ENCODE results near the gene SGCD. TPM values are rescaled to one million over a fixed set of nuclear protein-coding genes. Genes with fewer than 3 reads are reported as not detected.

Gene SGCD
- total and polyA plus RNA-seq, 9 of the 15 experiments (the other 6 are each of a cell fraction or from before 2014, with no cell fraction given): not detected

DNA sequence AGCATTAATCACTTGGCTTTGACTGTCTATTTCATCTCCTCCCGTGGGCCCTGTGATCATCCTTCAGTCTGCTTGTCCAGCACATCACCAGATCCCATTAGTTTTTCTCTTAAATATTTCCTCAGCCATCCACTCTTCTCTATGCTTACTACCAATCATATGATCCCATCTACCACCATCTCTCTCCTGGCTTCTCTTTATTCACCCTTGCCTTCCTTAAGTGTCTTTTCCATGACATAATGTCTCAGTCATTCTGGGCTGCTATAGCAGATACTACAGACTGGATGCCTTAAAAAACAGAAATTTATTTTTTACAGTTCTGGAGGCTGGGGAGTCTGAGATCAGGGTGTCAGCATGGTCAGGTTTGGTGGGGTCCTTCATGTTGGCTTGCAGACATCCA, 314.7 kb downstream of the SGCD start:
- in situ Hi-C loops (cut with MboI): no loop called here
- H3K36me3 ChIP-seq (ENCODE audit: control insufficient read depth, insufficient read depth, low read length): no peaks in the 10 kb centered on the region
- H3K27me3 ChIP-seq (ENCODE audit: control insufficient read depth in 2 of 2, insufficient read depth in 2 of 2, low read length in 2 of 2): no peaks in the 10 kb centered on the region
- no peaks in the 10 kb centered on the region; the same call in 1 of the 2 replicates for H3K9me3 ChIP-seq (replicated peaks; ENCODE audit: control insufficient read depth, insufficient read depth, low read depth, low read length)
- no peaks in the 10 kb centered on the region for H3K79me2 ChIP-seq (ENCODE audit: control insufficient read depth, insufficient read depth, low read length)
- no peak overlapping the region for H3K4me2 ChIP-seq (ENCODE audit: insufficient read depth, low read length)
- no peaks in the 10 kb centered on the region for H3K9me1 ChIP-seq (ENCODE audit: control insufficient read depth, insufficient read depth, low read length)
- intact Hi-C loops (cut with micrococcal nuclease): no loop called here
- no peak overlapping the region for H3K27ac ChIP-seq (ENCODE audit: extremely low read depth, low read depth, low read length)
- H2AFZ ChIP-seq (ENCODE audit: low read depth, low read length): no peak overlapping the region
- ChIA-PET POLR2A (no interaction called here), CTCF (ENCODE audit: low intra/inter-chr PET ratio) (no interaction called here)
- H3K9ac ChIP-seq (ENCODE audit: insufficient read depth in 1 of 2, low read depth in 2 of 2, low read length in 2 of 2): no peak overlapping the region
- DNase-seq (ENCODE audit: extremely low read depth in 1 of 4, low spot score in 3 of 4) (no peak), ATAC-seq (no peak), FAIRE-seq (no peak)
- BruUV-seq (replicated peaks): no TSS peak
- WGBS (ENCODE audit: insufficient coverage, low coverage, missing lambda C conversion rate): 0% methylated on average over 1 of the region's 1 CpG
- no peaks in the 10 kb centered on the region for H3K4me1 ChIP-seq (replicated peaks in 1 of 2; ENCODE audit: control insufficient read depth in 2 of 2, insufficient read depth in 2 of 2, low read length in 2 of 2)
- no peak overlapping the region for H3K4me3 ChIP-seq
- H4K20me1 ChIP-seq (replicated peaks; ENCODE audit: control insufficient read depth, insufficient read depth, low read length): no peaks in the 10 kb centered on the region
- no peak for TF ChIP-seq MYC (IDR thresholded peaks at IDR 0.05; ENCODE audit: low read depth, low read length)
- no peak for TF ChIP-seq MYC (CRISPR knock-in tag; IDR thresholded peaks at IDR 0.05; ENCODE audit: borderline replicate concordance, low read depth)
- no peak for TF ChIP-seq VEZF1 (CRISPR knock-in tag; IDR thresholded peaks at IDR 0.05)
- TF ChIP-seq CHD1 (IDR thresholded peaks at IDR 0.05; ENCODE audit: low read length): no peak
- TF ChIP-seq, protein P1, sequence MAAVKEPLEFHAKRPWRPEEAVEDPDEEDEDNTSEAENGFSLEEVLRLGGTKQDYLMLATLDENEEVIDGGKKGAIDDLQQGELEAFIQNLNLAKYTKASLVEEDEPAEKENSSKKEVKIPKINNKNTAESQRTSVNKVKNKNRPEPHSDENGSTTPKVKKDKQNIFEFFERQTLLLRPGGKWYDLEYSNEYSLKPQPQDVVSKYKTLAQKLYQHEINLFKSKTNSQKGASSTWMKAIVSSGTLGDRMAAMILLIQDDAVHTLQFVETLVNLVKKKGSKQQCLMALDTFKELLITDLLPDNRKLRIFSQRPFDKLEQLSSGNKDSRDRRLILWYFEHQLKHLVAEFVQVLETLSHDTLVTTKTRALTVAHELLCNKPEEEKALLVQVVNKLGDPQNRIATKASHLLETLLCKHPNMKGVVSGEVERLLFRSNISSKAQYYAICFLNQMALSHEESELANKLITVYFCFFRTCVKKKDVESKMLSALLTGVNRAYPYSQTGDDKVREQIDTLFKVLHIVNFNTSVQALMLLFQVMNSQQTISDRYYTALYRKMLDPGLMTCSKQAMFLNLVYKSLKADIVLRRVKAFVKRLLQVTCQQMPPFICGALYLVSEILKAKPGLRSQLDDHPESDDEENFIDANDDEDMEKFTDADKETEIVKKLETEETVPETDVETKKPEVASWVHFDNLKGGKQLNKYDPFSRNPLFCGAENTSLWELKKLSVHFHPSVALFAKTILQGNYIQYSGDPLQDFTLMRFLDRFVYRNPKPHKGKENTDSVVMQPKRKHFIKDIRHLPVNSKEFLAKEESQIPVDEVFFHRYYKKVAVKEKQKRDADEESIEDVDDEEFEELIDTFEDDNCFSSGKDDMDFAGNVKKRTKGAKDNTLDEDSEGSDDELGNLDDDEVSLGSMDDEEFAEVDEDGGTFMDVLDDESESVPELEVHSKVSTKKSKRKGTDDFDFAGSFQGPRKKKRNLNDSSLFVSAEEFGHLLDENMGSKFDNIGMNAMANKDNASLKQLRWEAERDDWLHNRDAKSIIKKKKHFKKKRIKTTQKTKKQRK (IDR thresholded peaks at IDR 0.05; ENCODE audit: borderline replicate concordance, low read depth, low read length): no peak
- no peak for TF ChIP-seq XRCC5 (IDR thresholded peaks at IDR 0.05; ENCODE audit: low read depth, low read length)
- no peak for TF ChIP-seq ETV6 (IDR thresholded peaks at IDR 0.05; ENCODE audit: borderline replicate concordance in 1 of 2, low read depth in 2 of 2, low read length in 1 of 2)
- TF ChIP-seq ETV6 (CRISPR knock-in tag; IDR thresholded peaks at IDR 0.05; ENCODE audit: borderline replicate concordance): no peak
- no peak for TF ChIP-seq ZNF699 (CRISPR knock-in tag; IDR thresholded peaks at IDR 0.05; ENCODE audit: insufficient replicate concordance)
- no peak for TF ChIP-seq SMARCB1 (IDR thresholded peaks at IDR 0.05; ENCODE audit: insufficient read length, low read depth)
- TF ChIP-seq ASH1L (IDR thresholded peaks at IDR 0.05; ENCODE audit: borderline replicate concordance, low read depth, partially characterized antibody): no peak
- TF ChIP-seq ZC3H4 (CRISPR knock-in tag; IDR thresholded peaks at IDR 0.05; ENCODE audit: borderline replicate concordance): no peak
- TF ChIP-seq PCBP1 (IDR thresholded peaks at IDR 0.05; ENCODE audit: low read depth, low read length, poor library complexity, severe bottlenecking): no peak
- TF ChIP-seq CTCF (IDR thresholded peaks at IDR 0.05 in 2 of 3, conservative IDR thresholded peaks at IDR 0.05 in 1 of 3; ENCODE audit: insufficient read depth in 2 of 3, low read depth in 1 of 3, low read length in 3 of 3): no peak
- TF ChIP-seq, protein P2, sequence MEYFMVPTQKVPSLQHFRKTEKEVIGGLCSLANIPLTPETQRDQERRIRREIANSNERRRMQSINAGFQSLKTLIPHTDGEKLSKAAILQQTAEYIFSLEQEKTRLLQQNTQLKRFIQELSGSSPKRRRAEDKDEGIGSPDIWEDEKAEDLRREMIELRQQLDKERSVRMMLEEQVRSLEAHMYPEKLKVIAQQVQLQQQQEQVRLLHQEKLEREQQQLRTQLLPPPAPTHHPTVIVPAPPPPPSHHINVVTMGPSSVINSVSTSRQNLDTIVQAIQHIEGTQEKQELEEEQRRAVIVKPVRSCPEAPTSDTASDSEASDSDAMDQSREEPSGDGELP (CRISPR knock-in tag; IDR thresholded peaks at IDR 0.05; ENCODE audit: borderline replicate concordance): no peak
